GM23338 (cell line): ENCODE results near the gene ANO7. TPM values are rescaled to one million over a fixed set of nuclear protein-coding genes. Genes with fewer than 3 reads are reported as not detected.
A peak's percentile ranks its signal among the peaks of the same experiment; 100 is the strongest.

Experiments used
- ATAC-seq: fragments of 200-7000 bp; cut with Tn5 transposase; 3 replicates; pipeline ENCODE4 v1.9.1; 2020
- DNase-seq: peaks from one replicate; pipeline ENCODE4 v3.0.0-alpha.2; 2015; ENCODE audit warnings: low spot score
- H2AFZ ChIP-seq: fragments of 200-600 bp; sonication (generic); 2 replicates; pipeline ENCODE4 v1.8.0; 2016; ENCODE audit warnings: antibody characterized with exemption, mild to moderate bottlenecking, moderate library complexity
- H3F3A ChIP-seq: fragments of 200-600 bp; sonication (generic); replicated peaks from 2 replicates; pipeline ENCODE4 v1.8.0; 2017; ENCODE audit warnings: antibody characterized with exemption, mixed run types, low read depth
- H3K27ac ChIP-seq: fragments of 200-600 bp; sonication (generic); 2 replicates; pipeline ENCODE4 v1.6.1; 2016; ENCODE audit warnings: low read depth
- H3K27me3 ChIP-seq: fragments of 200-600 bp; sonication (generic); 2 replicates; pipeline ENCODE4 v1.8.0; 2016; ENCODE audit warnings: mild to moderate bottlenecking, mixed run types, moderate library complexity; ENCODE audit not compliant: insufficient read depth
- H3K36me3 ChIP-seq: fragments of 200-600 bp; sonication (generic); 2 replicates; pipeline ENCODE4 v1.8.0; 2016; ENCODE audit warnings: mild to moderate bottlenecking; ENCODE audit not compliant: insufficient read depth
- H3K4me1 ChIP-seq: fragments of 200-600 bp; sonication (generic); 2 replicates; pipeline ENCODE4 v1.8.0; 2016; ENCODE audit warnings: mild to moderate bottlenecking, moderate library complexity; ENCODE audit not compliant: insufficient read depth
- H3K4me2 ChIP-seq: fragments of 200-600 bp; sonication (generic); 2 replicates; pipeline ENCODE4 v1.7.1; 2017; ENCODE audit warnings: mixed run types
- H3K4me3 ChIP-seq: fragments of 200-600 bp; sonication (generic); 2 replicates; pipeline ENCODE4 v1.6.1; 2016; ENCODE audit warnings: mixed run types
- H3K79me2 ChIP-seq: fragments of 200-600 bp; sonication (generic); replicated peaks from 2 replicates; pipeline ENCODE4 v1.8.0; 2017; ENCODE audit warnings: mild to moderate bottlenecking; ENCODE audit not compliant: insufficient read depth
- H3K9me2 ChIP-seq: fragments of 200-600 bp; sonication (generic); 2 replicates; pipeline ENCODE4 v1.8.0; 2017; ENCODE audit not compliant: insufficient read depth
- H4K20me1 ChIP-seq: fragments of 200-600 bp; sonication (generic); replicated peaks from 2 replicates; pipeline ENCODE4 v1.8.0; 2017; ENCODE audit warnings: mild to moderate bottlenecking; ENCODE audit not compliant: insufficient read depth
- H3K27ac Mint-ChIP-seq: 2 replicates; pipeline ENCODE4 v1.8.0; 2020; ENCODE audit warnings: inconsistent platforms, mild to moderate bottlenecking, moderate library complexity, mixed read lengths
- H3K27me3 Mint-ChIP-seq: 3 replicates; pipeline ENCODE4 v1.8.0; 2022; ENCODE audit warnings: low read depth, mild to moderate bottlenecking, moderate library complexity, mixed read lengths, inconsistent platforms; ENCODE audit not compliant: insufficient read depth, poor library complexity
- H3K36me3 Mint-ChIP-seq: 3 replicates; pipeline ENCODE4 v1.8.0; 2021; ENCODE audit warnings: low read depth, mild to moderate bottlenecking, inconsistent platforms, moderate library complexity, mixed read lengths
- H3K4me1 Mint-ChIP-seq: 3 replicates; pipeline ENCODE4 v1.8.0; 2020; ENCODE audit warnings: mild to moderate bottlenecking, inconsistent platforms, mixed read lengths
- H3K4me3 Mint-ChIP-seq: 3 replicates; pipeline ENCODE4 v1.8.0; 2021; ENCODE audit warnings: moderate library complexity, mild to moderate bottlenecking, inconsistent platforms, mixed read lengths
- H3K9me3 Mint-ChIP-seq: 3 replicates; pipeline ENCODE4 v1.8.0; 2020; ENCODE audit warnings: moderate library complexity, mild to moderate bottlenecking, inconsistent platforms, mixed read lengths
- CREB1 ChIP-seq: fragments of 250-450 bp; sonication (Bioruptor Pico); IDR thresholded peaks from 2 replicates; pipeline ENCODE4 v1.5.0; 2020; ENCODE audit warnings: low read depth, mild to moderate bottlenecking, moderate library complexity
- CTCF ChIP-seq, 2 experiments: fragments of 200-600 bp in 1 of 2; sonication (generic) in 1 of 2; conservative IDR thresholded peaks; 2 replicates each; pipeline versions ENCODE4 v1.5.1 to v1.6.1; 2016 to 2017; ENCODE audit warnings: antibody characterized with exemption in 2 of 2, low read depth in 2 of 2, mild to moderate bottlenecking in 2 of 2, moderate library complexity in 1 of 2
- EZH2 ChIP-seq: fragments of 200-600 bp; sonication (generic); IDR thresholded peaks from one replicate; pipeline ENCODE4 v1.8.0; 2017; ENCODE audit warnings: antibody characterized with exemption, mild to moderate bottlenecking, low read depth; ENCODE audit not compliant: unreplicated experiment
- EZH2phosphoT487 ChIP-seq: fragments of 200-600 bp; sonication (generic); IDR thresholded peaks from one replicate; pipeline ENCODE4 v1.8.1; 2018; ENCODE audit warnings: antibody characterized with exemption; ENCODE audit not compliant: unreplicated experiment
- JUNB ChIP-seq: IDR thresholded peaks from one replicate; pipeline ENCODE4 v1.6.1; 2016; ENCODE audit warnings: antibody characterized with exemption; ENCODE audit not compliant: unreplicated experiment
- NANOG ChIP-seq: IDR thresholded peaks from 2 replicates; pipeline ENCODE4 v1.6.1; 2016; ENCODE audit warnings: antibody characterized with exemption, borderline replicate concordance
- POLR2AphosphoS5 ChIP-seq: IDR thresholded peaks from 2 replicates; pipeline ENCODE4 v1.6.1; 2016; ENCODE audit warnings: antibody characterized with exemption, low read depth
- STAT1 ChIP-seq: IDR thresholded peaks from one replicate; pipeline ENCODE4 v1.6.1; 2016; ENCODE audit warnings: antibody characterized with exemption; ENCODE audit not compliant: unreplicated experiment
- ZNF114 ChIP-seq: fragments of 250-450 bp; sonication (Bioruptor Pico); IDR thresholded peaks from 2 replicates; pipeline ENCODE4 v1.5.0; 2020; ENCODE audit warnings: mild to moderate bottlenecking, moderate library complexity
- ZNF331 ChIP-seq: fragments of 250-450 bp; sonication (Bioruptor Pico); IDR thresholded peaks from 2 replicates; pipeline ENCODE4 v1.5.0; 2020; ENCODE audit warnings: low read depth, mild to moderate bottlenecking, moderate library complexity
- ZNF462 ChIP-seq: fragments of 250-450 bp; sonication (Bioruptor Pico); IDR thresholded peaks from 2 replicates; pipeline ENCODE4 v1.5.0; 2020; ENCODE audit warnings: mild to moderate bottlenecking, moderate library complexity
- polyA plus RNA-seq: library from polyadenylated mRNA; unstranded; fragments of >200 nt; fragmentation: Nextera tagmentation; extraction: Ambion mirVana; gene quantifications from 2 replicates; pipeline ENCODE4 v1.2.1, GENCODE V29; 2016
- total RNA-seq: library from RNA; depleted of rRNA; stranded (reverse); fragments of >200 nt; shearing (Covaris generic); gene quantifications from 2 replicates; pipeline ENCODE4 v1.2.3, GENCODE V29; 2014
- TF ChIP-seq, protein P1 (sequence below): IDR thresholded peaks from 2 replicates; pipeline ENCODE4 v1.6.1; 2016; ENCODE audit warnings: antibody characterized with exemption
- TF ChIP-seq, protein P2 (sequence below): IDR thresholded peaks from one replicate; pipeline ENCODE4 v1.6.1; 2018; ENCODE audit warnings: antibody characterized with exemption; ENCODE audit not compliant: unreplicated experiment

The ANO7 gene
- total and polyA plus RNA-seq, 2 experiments from 2014 or later, result 3.6 to 5.1 TPM

- TF ChIP-seq ZNF114 (CRISPR knock-in tag), result no peak
- no peak for TF ChIP-seq EZH2phosphoT487
- TF ChIP-seq STAT1, result no peak
- no peak for TF ChIP-seq ZNF462 (CRISPR knock-in tag)
- no peak for TF ChIP-seq JUNB
- TF ChIP-seq POLR2AphosphoS5, result no peak
- TF ChIP-seq, protein P1, sequence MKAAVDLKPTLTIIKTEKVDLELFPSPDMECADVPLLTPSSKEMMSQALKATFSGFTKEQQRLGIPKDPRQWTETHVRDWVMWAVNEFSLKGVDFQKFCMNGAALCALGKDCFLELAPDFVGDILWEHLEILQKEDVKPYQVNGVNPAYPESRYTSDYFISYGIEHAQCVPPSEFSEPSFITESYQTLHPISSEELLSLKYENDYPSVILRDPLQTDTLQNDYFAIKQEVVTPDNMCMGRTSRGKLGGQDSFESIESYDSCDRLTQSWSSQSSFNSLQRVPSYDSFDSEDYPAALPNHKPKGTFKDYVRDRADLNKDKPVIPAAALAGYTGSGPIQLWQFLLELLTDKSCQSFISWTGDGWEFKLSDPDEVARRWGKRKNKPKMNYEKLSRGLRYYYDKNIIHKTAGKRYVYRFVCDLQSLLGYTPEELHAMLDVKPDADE, result no peak
- no peak for TF ChIP-seq NANOG
- TF ChIP-seq, protein P2, sequence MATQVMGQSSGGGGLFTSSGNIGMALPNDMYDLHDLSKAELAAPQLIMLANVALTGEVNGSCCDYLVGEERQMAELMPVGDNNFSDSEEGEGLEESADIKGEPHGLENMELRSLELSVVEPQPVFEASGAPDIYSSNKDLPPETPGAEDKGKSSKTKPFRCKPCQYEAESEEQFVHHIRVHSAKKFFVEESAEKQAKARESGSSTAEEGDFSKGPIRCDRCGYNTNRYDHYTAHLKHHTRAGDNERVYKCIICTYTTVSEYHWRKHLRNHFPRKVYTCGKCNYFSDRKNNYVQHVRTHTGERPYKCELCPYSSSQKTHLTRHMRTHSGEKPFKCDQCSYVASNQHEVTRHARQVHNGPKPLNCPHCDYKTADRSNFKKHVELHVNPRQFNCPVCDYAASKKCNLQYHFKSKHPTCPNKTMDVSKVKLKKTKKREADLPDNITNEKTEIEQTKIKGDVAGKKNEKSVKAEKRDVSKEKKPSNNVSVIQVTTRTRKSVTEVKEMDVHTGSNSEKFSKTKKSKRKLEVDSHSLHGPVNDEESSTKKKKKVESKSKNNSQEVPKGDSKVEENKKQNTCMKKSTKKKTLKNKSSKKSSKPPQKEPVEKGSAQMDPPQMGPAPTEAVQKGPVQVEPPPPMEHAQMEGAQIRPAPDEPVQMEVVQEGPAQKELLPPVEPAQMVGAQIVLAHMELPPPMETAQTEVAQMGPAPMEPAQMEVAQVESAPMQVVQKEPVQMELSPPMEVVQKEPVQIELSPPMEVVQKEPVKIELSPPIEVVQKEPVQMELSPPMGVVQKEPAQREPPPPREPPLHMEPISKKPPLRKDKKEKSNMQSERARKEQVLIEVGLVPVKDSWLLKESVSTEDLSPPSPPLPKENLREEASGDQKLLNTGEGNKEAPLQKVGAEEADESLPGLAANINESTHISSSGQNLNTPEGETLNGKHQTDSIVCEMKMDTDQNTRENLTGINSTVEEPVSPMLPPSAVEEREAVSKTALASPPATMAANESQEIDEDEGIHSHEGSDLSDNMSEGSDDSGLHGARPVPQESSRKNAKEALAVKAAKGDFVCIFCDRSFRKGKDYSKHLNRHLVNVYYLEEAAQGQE, result no peak
- no peak for TF ChIP-seq EZH2
- TF ChIP-seq CREB1 (CRISPR knock-in tag), result no peak
- no peak for TF ChIP-seq ZNF331 (CRISPR knock-in tag)
- TF ChIP-seq CTCF (conservative IDR thresholded peaks at IDR 0.05; ENCODE audit: low read depth in 2 of 2), result no peak
- Histone ChIP-seq H3K4me1 (peaks cover 3% of the 10 kb centered on the region; the same call in 1 of the 2 replicates), H3K9me2 (no peaks in the 10 kb centered on the region), H3K4me2 (no peak overlapping the region), H3K36me3 (peaks cover 10% of the 10 kb centered on the region; the same call in 1 of the 2 replicates), H3F3A (peaks cover 3% of the 10 kb centered on the region; the same call in 1 of the 2 replicates), H3K4me3 (no peak overlapping the region), H2AFZ (no peak overlapping the region), H3K79me2 (peaks cover 4% of the 10 kb centered on the region; the same call in 1 of the 2 replicates), H3K27ac (no peak overlapping the region), H4K20me1 (peaks cover 15% of the 10 kb centered on the region), H3K27me3 (no peaks in the 10 kb centered on the region)
- peak; percentile 44 for ATAC-seq
- Mint-ChIP-seq H3K9me3 (no peaks in the 10 kb centered on the region; the same call in 2 of the 3 replicates), H3K27me3 (peaks cover 30% of the 10 kb centered on the region), H3K36me3 (peaks cover 52% of the 10 kb centered on the region), H3K27ac (peak overlapping the region; percentile 88; the same call in 1 of the 2 replicates), H3K4me1 (peaks cover 17% of the 10 kb centered on the region), H3K4me3 (no peak overlapping the region)
- DNase-seq, result peak; percentile 43
Measured at GRCh38 chr2:241226723-241227572, 38.5 kb downstream of the ANO7 start.
